Measurements from ENCODE around the gene APBA1. TPM values are rescaled to one million over a fixed set of nuclear protein-coding genes. Genes with fewer than 3 reads are reported as not detected.
A peak's percentile ranks its signal among the peaks of the same experiment; 100 is the strongest.
"Not testable (repeated sequence)": the region's sequence is repeated elsewhere in the genome, so short reads cannot be mapped to it uniquely, and the experiment has no call there.

Gene APBA1
- total and polyA plus RNA-seq, 4 donors = 0.95 to 8.1 (median 2.8) TPM

- peaks cover 0 to 13% (median 3%) of the 10 kb centered on the region in 5 donors for H3K4me1 ChIP-seq (ENCODE audit: control insufficient read depth in 5 of 5, insufficient read depth in 5 of 5, low read length in 5 of 5)
- H3K36me3 ChIP-seq (ENCODE audit: control insufficient read depth in 4 of 4, insufficient read depth in 4 of 4, low read length in 4 of 4) = no peaks in the 10 kb centered on the region
- ATAC-seq (ENCODE audit: insufficient read depth, low FRiP score) (no peak), DNase-seq (no peak)
- H3K9me3 ChIP-seq (ENCODE audit: control insufficient read depth in 4 of 4, insufficient read depth in 3 of 4, low read length in 3 of 4) = no peaks in the 10 kb centered on the region
- no peak overlapping the region for H3K9ac ChIP-seq (ENCODE audit: insufficient read depth in 1 of 2, low read length in 2 of 2)
- no peak overlapping the region for H3K4me3 ChIP-seq
- WGBS, 2 donors = 90 to 91% methylated on average over 7 of the region's 7 CpGs
- H3K27me3 ChIP-seq (ENCODE audit: control insufficient read depth in 3 of 3, insufficient read depth in 3 of 3, low read length in 2 of 3) = no peaks in the 10 kb centered on the region
- no peak overlapping the region for H3K27ac ChIP-seq (ENCODE audit: low read depth in 1 of 2, low read length in 1 of 2)
- no peak for TF ChIP-seq CTCF (IDR thresholded peaks at IDR 0.05; ENCODE audit: control extremely low read depth, extremely low read depth)
These were observed 71.7 kb downstream of the APBA1 start for GRCh38 chr9:69600314-69601047.

GRCh38 chr9:69599232-69599971 is 72.8 kb downstream of the APBA1 start:
- peak in 1 of 3 donors; percentile 14 for DNase-seq
- ATAC-seq (ENCODE audit: insufficient read depth, low FRiP score) = peak; percentile 86
- H3K27me3 ChIP-seq (ENCODE audit: control insufficient read depth in 3 of 3, insufficient read depth in 3 of 3, low read length in 2 of 3) = no peaks in the 10 kb centered on the region
- TF ChIP-seq CTCF (IDR thresholded peaks at IDR 0.05; ENCODE audit: control extremely low read depth, extremely low read depth) = no peak
- WGBS, 2 donors = 66 to 83% methylated on average over 8 of the region's 8 CpGs
- H3K4me3 ChIP-seq = no peak overlapping the region
- H3K9me3 ChIP-seq (ENCODE audit: control insufficient read depth in 4 of 4, insufficient read depth in 3 of 4, low read length in 3 of 4) = no peaks in the 10 kb centered on the region
- no peak overlapping the region for H3K27ac ChIP-seq (ENCODE audit: low read depth in 1 of 2, low read length in 1 of 2)
- H3K36me3 ChIP-seq (ENCODE audit: control insufficient read depth in 4 of 4, insufficient read depth in 4 of 4, low read length in 4 of 4) = no peaks in the 10 kb centered on the region
- H3K4me1 ChIP-seq (ENCODE audit: control insufficient read depth in 5 of 5, insufficient read depth in 5 of 5, low read length in 5 of 5) = peaks cover 0 to 13% (median 3%) of the 10 kb centered on the region in 5 donors
- no peak overlapping the region for H3K9ac ChIP-seq (ENCODE audit: insufficient read depth in 1 of 2, low read length in 2 of 2)

- 32% methylated on average over 1 of the region's 1 CpG for WGBS, 2 donors
- not testable (repeated sequence) for ATAC-seq (ENCODE audit: insufficient read depth, low FRiP score); DNase-seq
These were observed 75.3 kb downstream of the APBA1 start for GRCh38 chr9:69596906-69597305.

GRCh38 chr9:69594180-69594579 is 78.0 kb downstream of the APBA1 start:
- Histone ChIP-seq H3K27ac (ENCODE audit: low read depth in 1 of 2, low read length in 1 of 2) (no peak overlapping the region), H3K9me3 (ENCODE audit: control insufficient read depth in 4 of 4, insufficient read depth in 3 of 4, low read length in 3 of 4) (no peaks in the 10 kb centered on the region), H3K36me3 (ENCODE audit: control insufficient read depth in 4 of 4, insufficient read depth in 4 of 4, low read length in 4 of 4) (peaks cover 0 to 2% (median 0%) of the 10 kb centered on the region in 4 donors), H3K4me3 (no peak overlapping the region), H3K9ac (ENCODE audit: insufficient read depth in 1 of 2, low read length in 2 of 2) (no peak overlapping the region), H3K27me3 (ENCODE audit: control insufficient read depth in 3 of 3, insufficient read depth in 3 of 3, low read length in 2 of 3) (no peaks in the 10 kb centered on the region), H3K4me1 (ENCODE audit: control insufficient read depth in 5 of 5, insufficient read depth in 5 of 5, low read length in 5 of 5) (peaks cover 0 to 12% (median 10%) of the 10 kb centered on the region in 5 donors)
- ATAC-seq (ENCODE audit: insufficient read depth, low FRiP score) (no peak), DNase-seq (no peak)
- WGBS, 2 donors = 46 to 80% methylated on average over 2 of the region's 2 CpGs
- no peak for TF ChIP-seq CTCF (IDR thresholded peaks at IDR 0.05; ENCODE audit: control extremely low read depth, extremely low read depth)

More at GRCh38 chr9:69596906-69597305, 75.3 kb downstream of the APBA1 start:
- peaks cover 0 to 12% (median 10%) of the 10 kb centered on the region in 5 donors for H3K4me1 ChIP-seq (ENCODE audit: control insufficient read depth in 5 of 5, insufficient read depth in 5 of 5, low read length in 5 of 5)
- not testable (repeated sequence) for H3K9ac ChIP-seq (ENCODE audit: insufficient read depth in 1 of 2, low read length in 2 of 2); H3K36me3 ChIP-seq (ENCODE audit: control insufficient read depth in 4 of 4, insufficient read depth in 4 of 4, low read length in 4 of 4); H3K9me3 ChIP-seq (ENCODE audit: control insufficient read depth in 4 of 4, insufficient read depth in 3 of 4, low read length in 3 of 4); H3K27ac ChIP-seq (ENCODE audit: low read depth in 1 of 2, low read length in 1 of 2); H3K27me3 ChIP-seq (ENCODE audit: control insufficient read depth in 3 of 3, insufficient read depth in 3 of 3, low read length in 2 of 3); H3K4me3 ChIP-seq
